Stimulated activated CD4-positive, alpha-beta T cell treated with anti-CD3 and anti-CD28 coated beads, Interleukin-1b, Interleukin-23, amount 100 ng/mL, for 4 hours (primary cell): ENCODE results near the gene IRS1.
"Not testable (repeated sequence)": the region's sequence is repeated elsewhere in the genome, so short reads cannot be mapped to it uniquely, and the experiment has no call there.

Source experiments
- DNase-seq, 2 donors: peaks; one replicate each; pipeline ENCODE4 v3.0.0-alpha.2; 2020; ENCODE audit warnings: low read depth in 2 of 2

The IRS1 gene, protein sequence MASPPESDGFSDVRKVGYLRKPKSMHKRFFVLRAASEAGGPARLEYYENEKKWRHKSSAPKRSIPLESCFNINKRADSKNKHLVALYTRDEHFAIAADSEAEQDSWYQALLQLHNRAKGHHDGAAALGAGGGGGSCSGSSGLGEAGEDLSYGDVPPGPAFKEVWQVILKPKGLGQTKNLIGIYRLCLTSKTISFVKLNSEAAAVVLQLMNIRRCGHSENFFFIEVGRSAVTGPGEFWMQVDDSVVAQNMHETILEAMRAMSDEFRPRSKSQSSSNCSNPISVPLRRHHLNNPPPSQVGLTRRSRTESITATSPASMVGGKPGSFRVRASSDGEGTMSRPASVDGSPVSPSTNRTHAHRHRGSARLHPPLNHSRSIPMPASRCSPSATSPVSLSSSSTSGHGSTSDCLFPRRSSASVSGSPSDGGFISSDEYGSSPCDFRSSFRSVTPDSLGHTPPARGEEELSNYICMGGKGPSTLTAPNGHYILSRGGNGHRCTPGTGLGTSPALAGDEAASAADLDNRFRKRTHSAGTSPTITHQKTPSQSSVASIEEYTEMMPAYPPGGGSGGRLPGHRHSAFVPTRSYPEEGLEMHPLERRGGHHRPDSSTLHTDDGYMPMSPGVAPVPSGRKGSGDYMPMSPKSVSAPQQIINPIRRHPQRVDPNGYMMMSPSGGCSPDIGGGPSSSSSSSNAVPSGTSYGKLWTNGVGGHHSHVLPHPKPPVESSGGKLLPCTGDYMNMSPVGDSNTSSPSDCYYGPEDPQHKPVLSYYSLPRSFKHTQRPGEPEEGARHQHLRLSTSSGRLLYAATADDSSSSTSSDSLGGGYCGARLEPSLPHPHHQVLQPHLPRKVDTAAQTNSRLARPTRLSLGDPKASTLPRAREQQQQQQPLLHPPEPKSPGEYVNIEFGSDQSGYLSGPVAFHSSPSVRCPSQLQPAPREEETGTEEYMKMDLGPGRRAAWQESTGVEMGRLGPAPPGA (N-terminal part only)

DNA sequence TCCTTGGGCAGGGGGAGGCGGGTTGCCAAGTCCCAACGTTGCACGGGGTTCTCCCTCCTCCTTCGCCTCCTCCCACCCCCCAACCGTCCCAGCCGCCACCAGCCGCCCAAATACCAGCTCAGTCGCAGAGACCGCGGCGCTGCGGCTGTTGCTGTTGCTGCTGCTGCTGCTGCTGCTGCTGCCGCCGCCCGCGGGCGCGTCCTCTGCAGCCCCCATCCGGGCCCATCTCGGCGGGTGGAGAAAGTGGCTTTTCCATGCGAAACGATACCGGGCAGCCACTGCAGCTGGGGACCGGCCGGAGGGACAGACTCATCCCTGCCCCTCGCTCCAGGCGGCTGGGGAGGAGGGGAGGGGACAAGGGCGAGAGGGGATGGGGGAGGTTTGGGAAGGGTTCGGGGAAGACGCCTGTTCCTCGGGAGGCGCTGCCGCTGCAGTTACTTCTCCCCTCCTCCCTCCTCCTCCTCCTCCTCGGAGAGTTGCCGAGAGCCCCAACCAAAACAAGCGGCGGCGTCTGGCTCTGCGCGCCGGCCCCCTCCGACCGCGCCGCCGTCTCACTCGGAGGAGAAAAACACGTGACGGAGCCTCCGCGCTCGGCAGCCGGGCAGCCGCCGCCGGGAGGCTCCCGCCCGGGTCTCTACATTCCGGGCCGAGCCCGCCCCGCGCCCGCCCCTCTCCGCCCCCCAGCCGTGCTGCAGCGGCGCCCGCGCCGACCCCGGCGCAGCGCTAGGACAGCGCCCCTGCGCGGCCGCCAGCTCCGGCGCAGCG lies at the start of gene IRS1:
Gene IRS1 (minus strand): TSS at position 610 of the 765 bp plus-strand sequence. CDS start 1,082 bp downstream, outside the sequence.
- DNase-seq = peak; percentile 41 to 56

DNA sequence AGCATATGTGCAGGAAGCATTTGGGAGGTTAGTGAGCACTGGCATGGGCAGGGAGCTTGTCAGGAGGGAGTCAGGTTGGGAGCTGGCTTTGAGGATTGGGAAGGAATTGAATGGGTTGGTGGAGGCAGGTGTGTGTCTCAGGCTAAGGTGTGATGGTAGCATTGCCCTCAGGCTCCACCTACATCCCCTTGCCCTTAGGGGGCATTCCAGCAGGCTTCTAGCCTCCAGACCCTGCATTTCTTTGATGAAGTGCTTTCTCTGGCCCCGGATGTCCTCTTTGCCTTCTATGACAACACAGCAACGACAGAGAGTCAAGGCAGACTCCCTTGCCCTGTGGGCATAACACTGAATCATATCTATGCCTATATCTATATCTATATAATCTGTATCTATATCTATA lies 49.7 kb upstream of the IRS1 start:
- no peak for DNase-seq

DNA sequence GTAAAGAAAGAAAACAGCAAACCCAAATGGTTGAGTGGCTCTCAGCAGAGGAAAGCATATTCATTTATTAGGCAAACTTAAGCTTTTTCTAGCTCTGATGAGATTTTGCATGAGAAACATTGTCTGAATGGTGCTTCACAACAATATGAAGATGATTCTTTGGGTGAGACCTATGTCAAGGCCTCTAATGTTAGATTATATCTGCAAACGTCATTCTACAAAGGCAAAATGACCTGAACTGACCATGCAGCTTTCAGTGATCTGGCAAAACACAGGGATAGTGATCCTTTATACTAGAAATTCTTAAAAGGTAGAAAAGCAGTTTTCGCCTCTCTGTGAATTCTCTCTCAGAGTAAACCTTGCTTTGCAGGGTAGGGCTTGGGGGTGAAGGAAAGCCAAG lies 47.9 kb upstream of the IRS1 start:
- no peak for DNase-seq

DNA sequence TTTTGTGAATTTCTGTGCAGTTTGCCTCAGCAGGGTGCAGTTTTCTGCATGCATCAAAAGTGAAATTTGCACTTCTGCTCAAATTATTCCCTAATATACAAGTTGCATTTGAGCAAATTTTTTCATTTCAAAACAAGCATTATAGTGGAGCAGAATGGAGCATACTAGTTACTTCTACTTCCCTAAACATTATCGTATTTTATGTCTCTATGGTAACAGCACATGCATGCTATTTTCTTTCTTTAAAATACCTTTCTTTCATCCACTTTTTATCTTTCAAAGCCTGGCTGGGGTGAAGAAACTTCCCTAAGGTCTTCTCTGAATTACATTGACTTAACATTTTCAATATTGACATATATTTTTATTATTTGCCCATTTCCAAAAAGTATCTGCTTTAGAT lies 47.5 kb upstream of the IRS1 start:
- DNase-seq = no peak

DNA sequence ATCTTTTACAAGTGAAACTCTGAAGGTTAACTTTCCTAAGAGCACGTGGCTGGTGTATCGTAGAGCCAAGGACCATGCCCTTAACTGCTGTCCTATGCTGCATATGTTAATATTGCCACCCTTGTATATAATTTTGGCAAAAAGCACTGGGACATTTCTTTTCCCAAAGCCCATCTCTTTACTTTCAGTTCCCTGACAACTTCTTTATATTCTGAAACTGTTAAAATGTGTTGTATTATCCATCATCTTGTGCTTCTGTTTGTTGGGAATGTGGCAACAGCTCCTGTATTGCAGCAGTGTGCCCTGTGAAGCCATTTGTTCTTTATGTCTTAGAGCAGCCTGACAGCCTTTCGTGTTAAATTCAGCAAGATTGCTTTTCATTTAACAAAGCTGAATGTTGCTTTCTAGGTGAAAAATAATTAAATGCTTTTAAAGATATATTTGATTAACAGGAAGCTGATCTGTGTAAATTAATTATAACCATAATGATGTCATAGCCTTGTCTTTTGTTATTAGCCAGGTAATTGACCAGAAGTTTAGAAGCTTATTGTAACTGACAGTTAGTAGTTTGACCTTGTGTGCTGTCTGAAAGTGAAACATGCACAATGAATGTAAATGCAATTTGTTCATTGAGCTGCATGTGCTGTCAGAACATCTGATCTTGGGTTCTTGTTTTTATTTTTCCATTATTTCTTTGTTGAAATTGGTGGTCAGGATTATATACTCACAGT lies 45.9 kb upstream of the IRS1 start:
- DNase-seq = no peak

DNA sequence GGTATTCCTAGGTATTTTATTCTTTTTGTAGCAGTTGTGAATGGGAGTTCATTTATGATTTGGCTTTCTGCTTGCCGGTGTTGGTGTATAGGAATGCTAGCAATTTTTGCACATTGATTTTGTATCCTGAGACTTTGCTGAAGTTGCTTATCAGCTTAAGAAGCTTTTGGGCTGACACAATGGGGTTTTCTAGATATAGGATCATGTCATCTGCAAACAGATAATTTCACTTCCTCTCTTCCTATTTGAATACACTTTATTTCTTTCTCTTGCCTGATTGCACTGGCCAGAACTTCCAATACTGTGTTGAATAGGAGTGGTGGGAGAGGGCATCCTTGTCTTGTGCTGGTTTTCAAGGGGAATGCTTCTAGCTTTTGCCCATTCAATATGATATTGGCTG lies 43.4 kb upstream of the IRS1 start:
- DNase-seq = not testable (repeated sequence)

DNA sequence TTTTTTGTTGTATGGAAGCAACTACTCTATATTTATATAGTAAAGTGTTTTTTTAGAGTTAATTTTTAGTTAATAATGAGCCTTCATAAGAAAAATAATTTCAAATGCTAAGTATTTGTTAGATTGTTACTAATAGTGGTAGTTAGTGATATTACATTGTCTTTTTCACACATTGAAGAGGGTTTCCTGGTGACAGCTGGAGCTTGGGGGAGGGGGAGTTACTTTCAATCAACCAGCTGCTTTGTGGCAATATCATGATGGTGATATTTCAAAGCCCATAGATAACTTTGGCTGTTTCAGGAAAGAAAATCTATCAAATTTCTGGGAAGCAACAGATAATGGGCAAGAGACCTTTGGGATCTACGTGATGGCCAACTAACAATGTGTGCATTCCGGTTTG lies 40.3 kb upstream of the IRS1 start:
- no peak for DNase-seq

DNA sequence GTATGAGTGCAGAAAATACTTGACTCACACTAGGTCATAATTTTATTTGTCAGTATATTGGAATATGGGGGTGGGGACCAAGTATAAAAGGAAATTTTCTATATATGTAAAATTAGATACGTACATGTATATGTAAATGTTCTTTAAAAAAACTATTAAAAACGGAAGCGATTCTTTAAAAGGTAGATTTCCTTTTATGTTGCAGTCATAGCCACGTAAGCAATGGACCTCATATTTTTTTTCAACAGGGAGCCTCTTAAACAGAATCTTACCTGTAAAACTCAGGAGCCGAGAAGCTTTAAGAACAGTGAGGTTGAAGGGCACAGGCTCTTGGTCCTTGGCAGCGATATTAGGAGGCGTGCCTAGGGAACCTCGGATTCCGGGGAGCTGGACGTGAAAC lies 39.5 kb upstream of the IRS1 start:
- DNase-seq = no peak

DNA sequence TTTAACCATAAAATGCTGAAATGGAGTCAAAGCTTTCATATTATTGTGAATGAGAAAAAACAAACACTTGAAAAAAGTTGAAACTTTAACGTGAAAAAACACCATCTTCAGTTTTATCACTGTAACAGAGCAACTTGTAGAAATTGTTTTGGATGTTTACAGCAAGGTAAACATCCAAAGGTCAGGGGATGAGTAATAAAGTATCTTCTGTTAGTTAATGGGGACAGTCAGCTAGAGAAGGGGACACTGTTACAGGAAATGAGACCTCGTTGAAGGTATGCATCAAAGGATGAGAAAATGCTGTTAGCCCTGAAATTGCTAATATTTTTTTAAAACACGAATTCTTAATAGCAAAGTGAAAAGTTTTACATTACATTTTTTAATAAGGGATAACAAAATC lies 39.1 kb upstream of the IRS1 start:
- no peak for DNase-seq

DNA sequence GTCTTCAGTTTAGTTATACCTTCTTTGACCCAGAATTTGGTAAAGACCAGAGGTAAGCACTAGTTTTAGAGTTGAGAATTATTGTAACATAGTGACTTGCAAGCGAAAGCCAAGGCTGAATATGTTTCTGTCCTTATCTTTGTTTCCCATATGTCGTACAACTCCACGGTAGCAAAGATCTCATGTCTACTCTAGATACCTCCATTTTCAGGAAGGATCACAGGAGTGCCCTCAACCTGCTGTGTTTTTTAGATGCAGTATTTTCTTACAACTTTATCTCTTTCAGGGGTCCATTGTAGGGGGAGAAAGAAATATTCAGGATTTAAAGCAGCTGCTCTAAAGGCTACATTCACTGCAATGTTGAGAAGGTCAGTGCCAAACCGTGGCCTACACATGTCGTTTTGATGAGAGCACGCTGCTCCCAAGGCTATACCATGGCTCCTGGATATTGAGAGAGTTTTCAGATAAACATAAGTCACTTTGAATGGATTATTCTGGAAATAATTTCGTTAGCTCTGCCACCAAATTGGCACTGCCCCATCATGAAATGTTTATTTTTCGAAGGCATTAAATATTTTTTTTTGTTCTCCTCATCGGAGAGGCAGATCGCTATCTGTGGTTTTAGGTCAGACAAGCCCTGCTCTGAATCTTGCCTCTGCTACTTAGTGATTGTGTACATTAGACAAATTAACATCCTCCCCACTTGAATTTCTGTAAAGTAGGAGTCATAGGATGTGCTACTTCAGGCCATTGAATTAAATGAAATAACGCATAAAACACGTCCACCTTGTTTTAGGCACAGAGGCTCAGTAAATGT lies 38.4 kb upstream of the IRS1 start:
- DNase-seq = no peak

DNA sequence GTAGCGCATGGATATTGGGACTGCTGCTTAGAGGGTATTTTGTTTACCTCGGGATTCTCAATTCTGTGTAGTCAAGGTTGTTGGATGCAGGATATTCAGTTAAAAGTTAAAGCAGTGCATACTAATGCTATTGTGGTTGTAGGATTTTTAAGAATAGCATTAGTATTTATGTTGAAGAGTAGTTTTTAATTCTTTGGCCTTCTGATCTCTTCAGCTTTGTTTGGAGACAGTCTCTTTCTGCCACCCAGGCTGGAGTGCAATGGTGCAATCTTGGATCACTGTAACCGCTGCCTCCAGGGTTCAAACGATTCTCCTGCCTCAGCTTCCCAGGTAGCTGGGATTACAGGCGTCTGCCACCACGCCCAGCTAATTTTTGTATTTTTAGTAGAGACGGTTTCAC lies 37.7 kb upstream of the IRS1 start:
- DNase-seq = no peak

DNA sequence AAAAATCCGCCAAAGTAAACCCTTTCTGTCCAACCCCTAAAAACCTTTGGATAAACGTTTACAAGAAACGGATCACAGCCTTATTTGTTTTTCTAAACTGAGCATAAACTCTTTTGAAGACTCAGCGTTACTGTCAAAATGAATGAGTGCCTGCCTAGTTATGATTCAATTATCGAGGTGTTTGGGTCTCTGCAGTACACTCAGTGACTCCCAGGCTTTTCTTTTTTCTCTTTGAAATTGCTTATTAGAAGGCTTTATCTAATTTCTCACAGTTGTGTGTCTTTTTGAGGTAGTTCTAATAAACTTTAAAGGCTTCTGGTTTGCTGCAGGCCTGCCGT lies 36.9 kb upstream of the IRS1 start:
- DNase-seq = no peak

DNA sequence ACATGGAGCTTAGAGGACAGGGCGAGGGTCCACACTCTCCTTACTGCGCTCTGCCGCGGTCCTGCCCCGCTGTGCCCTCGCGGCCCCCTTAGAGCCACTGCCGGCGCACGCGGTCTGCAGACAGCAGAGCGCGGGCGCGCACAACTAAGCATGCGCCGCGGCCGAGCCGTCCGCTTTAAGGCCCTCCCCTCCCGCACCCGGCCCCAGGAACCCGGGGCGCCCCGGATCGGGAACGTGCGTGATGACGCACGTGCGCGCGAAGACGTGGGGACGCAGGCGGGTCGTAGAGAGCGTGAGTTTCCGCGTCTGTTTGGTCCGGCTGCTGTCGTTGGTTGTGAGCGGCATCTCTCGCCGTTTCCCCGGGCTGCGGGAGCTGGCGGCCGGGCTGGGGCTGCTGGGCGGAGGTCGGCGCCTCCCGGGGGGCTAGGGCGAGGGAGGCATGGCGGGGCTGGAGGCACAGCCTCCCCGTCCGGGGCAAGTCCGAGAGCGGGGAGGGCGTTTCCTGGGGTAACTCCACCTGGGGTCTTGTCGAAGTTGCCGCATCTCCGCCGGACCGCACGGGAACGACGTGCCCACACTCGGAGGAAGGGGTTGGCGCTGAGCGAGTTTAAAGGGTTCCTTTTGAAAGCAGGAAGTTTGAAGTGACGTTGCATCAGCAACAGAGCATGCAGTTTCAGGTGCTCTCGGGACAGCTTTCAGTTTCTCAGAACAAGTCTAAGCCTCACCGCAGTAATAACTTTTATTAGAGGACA lies 36.4 kb upstream of the IRS1 start, which contains the start of gene RHBDD1:
Gene RHBDD1 (plus strand): TSS at position 259 of the 752 bp plus-strand sequence. CDS start 28,640 bp downstream, outside the sequence.
- DNase-seq = peak; percentile 90 to 92

DNA sequence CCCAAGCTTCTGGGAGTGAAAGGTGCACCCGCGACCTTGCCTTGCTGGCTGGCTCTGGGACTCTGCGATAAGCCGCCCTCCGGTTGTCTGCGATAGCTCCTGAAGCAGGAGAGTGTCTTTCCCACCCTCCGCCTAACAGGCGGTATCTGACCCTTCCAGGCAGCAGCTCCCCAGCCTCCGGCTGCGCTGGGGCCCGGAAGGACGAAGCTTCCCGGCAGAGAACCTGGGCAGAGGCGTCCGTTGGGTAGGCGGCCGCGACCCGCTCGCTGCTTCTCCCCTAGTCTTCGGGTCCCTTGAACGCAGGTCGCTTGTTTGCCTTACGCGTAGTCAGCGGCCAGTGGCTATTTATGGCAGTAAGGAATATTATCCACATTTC lies 35.8 kb upstream of the IRS1 start:
- DNase-seq = no peak

DNA sequence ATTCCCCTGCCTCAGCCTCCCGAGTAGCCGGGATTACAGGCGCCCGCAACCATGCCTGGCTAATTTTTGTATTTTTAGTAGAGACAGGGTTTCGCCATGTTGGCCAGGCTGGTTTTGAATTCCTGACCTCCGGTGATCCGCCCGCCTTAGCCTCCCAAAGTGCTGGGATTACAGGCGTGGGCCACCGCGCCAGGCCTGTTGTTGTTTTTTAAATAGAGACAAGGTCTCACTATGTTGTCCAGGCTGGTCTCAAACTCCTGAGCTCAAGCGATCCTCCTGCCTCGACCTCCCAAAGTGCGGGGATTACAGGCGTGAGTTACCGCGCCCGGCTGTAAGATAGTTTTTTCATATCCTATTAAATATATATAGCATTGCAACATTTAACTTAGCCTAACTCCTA lies 35.3 kb upstream of the IRS1 start:
- not testable (repeated sequence) for DNase-seq

DNA sequence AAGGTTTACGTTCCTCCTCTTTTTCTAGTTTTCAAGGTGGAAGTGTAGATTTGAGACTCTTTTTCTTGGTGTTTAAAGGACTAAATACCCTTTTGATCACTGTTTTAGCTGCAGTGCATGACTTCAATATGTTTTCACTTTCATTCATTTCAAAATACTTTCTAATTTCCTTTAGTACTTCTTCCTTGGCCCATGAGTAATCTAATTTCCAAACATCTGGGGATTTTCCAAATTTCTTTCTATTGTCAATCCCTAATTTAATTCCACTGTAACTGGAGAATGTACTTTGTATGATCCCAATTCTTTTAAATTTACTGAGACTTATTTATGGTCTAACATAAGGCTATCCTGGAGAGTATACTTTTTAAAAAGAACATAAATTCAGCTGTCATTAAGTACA lies 32.4 kb upstream of the IRS1 start:
- DNase-seq = no peak

DNA sequence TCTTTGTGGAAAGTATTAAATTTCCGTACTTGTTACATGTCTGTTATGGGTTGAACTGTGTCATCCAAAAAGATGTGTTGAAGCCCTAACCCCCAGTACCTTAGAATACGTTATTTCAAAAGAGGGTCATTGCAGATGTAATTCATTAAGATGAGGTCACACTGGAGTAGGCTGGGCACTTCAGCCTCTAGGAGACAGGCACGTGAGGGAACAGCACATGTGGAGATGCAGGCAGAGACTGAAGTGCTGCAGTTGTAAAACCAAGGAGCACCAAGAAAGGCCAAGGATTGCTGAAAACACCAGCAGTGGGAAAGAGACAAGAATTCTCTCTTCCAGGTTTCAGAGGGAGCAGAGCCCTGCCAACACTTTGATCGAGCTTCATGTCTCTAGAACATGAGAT lies 31.6 kb upstream of the IRS1 start:
- no peak for DNase-seq

DNA sequence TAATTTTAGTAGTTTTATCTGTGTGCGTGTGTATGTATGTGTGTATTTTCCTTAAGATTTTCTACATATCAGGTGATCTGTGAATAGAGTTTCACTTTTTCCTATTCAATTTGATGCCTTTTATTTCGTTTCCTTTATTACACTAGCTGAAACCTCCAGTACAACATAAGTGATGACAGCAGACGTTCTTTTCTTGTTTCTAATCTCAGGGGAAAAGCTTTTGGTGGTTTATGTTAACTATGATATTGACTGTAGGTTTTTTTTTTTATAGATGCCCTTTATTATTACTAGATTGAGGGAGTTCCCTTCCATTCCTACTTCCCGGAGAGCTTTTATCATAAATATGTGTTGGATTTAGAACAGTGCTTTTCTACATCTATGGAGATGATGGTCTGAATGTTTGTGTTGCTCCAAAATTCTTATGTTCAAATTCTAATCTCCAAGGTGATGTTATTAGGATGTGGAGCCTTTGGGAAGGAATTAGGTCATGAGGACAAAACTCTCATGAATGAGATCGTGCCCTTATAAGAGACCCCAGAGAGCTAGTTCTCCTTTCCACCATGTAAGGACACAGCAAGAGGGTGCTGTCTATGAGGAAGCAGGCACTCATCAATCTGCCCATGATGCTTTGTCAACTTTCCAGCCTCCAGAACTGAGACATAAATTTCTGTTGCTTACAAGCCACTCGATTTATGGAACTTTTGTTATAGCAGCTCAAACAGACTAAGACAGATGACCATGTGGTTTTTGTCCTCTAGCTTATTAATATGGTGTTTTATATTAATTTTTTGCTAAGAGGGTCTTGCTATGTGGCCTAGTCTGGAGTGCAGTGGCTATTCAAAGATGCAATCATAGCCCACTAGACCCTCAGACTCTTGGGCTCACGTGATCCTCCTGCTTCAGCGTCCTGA lies 30.4 kb upstream of the IRS1 start:
- no peak for DNase-seq

DNA sequence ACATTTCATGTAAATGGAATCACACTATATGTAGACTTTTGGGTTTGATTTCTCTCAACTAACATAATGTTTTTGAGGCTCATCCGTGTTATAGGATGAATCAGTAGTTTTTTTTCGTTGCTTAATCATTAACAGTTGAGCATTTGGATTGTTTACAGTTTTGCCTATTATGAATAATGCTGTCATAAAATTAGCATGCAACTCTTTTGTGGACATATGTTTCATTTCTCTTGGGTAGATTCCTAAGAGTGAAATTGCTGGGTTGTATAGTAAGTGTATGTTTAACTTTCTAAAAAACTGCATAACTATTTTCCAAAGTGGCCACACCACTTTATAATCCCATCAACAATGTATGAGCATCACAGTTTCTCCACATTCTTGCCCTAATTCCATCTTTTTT lies 28.6 kb upstream of the IRS1 start:
- DNase-seq = no peak
